Gastrocnemius medialis (tissue), 4 donors: ENCODE measurements around the gene RELCH. TPM values are rescaled to one million over a fixed set of nuclear protein-coding genes. Genes with fewer than 3 reads are reported as not detected.

ENCODE experiments used
- ATAC-seq, 2 donors: fragments of 150-250 bp; one replicate each; pipeline ENCODE4 v1.9.1; 2016
- DNase-seq, 2 donors: peaks; one replicate each; pipeline ENCODE4 v3.0.0-alpha.2; 2019
- H3K27ac ChIP-seq, 4 donors: fragments of 200-600 bp; sonication (generic); 1 replicate in 1 of 4; 2 replicates in 3 of 4; pipeline ENCODE4 v1.5.1; 2016 to 2018; ENCODE audit warnings: mild to moderate bottlenecking in 2 of 4, moderate library complexity in 1 of 4
- H3K27me3 ChIP-seq, 3 donors: fragments of 200-600 bp; sonication (generic) in 2 of 3; 1 replicate in 1 of 3; 2 replicates in 2 of 3; pipeline versions ENCODE4 v1.5.1 to v1.6.0; 2016 to 2019; ENCODE audit warnings: mild to moderate bottlenecking in 1 of 3, moderate library complexity in 1 of 3
- H3K36me3 ChIP-seq, 2 donors: fragments of 200-600 bp; sonication (generic) in 1 of 2; one replicate each; pipeline ENCODE4 v1.5.1; 2017 to 2018
- H3K4me1 ChIP-seq, 2 donors: fragments of 200-600 bp; sonication (generic) in 1 of 2; one replicate each; pipeline ENCODE4 v1.5.1; 2016 to 2017; ENCODE audit warnings: mild to moderate bottlenecking in 2 of 2
- H3K4me3 ChIP-seq, 4 donors: fragments of 200-600 bp; sonication (generic) in 3 of 4; 1 replicate in 1 of 4; 2 replicates in 3 of 4; pipeline ENCODE4 v1.5.1; 2016 to 2019; ENCODE audit warnings: mild to moderate bottlenecking in 2 of 4
- H3K9me3 ChIP-seq, 3 donors: fragments of 200-600 bp; sonication (generic) in 2 of 3; 1 replicate in 1 of 3; 2 replicates in 2 of 3; pipeline ENCODE4 v1.5.1; 2016 to 2019
- POLR2A ChIP-seq, 2 donors: fragments of 450-650 bp; IDR thresholded peaks; one replicate each; pipeline ENCODE4 v1.6.1; 2017; ENCODE audit warnings: antibody characterized with exemption in 2 of 2, mild to moderate bottlenecking in 2 of 2, moderate library complexity in 2 of 2
- in situ Hi-C, 4 donors: fragments of 200-750 bp; cut with MboI; loops; one replicate each; pipeline versions ENCODE4 v1.15.0 to v1.8.0; 2017; ENCODE audit warnings: low sequenced_read_pairs in 4 of 4
- intact Hi-C: fragments of 100-400 bp; cut with DNase I; formaldehyde crosslinking; loops from one replicate; pipeline ENCODE4 v1.15.1; 2023; ENCODE audit warnings: low total_unique reads
- total RNA-seq, 4 donors: library from RNA; depleted of rRNA; stranded (reverse); fragments of >200 nt; gene quantifications; one replicate each; pipeline versions ENCODE4 v1.1.0 to v1.2.3, GENCODE V29; 2016
- TF ChIP-seq, protein P1 (sequence below), 5 experiments: fragments of 450-650 bp in 3 of 5; fragments of 200-600 bp in 2 of 5; sonication (generic) in 2 of 5; IDR thresholded peaks in 4 of 5; conservative IDR thresholded peaks in 1 of 5; 1 replicate in 4 of 5; 2 replicates in 1 of 5; pipeline ENCODE4 v1.5.1; 2016 to 2019; ENCODE audit warnings: antibody characterized with exemption in 5 of 5, mild to moderate bottlenecking in 3 of 5, moderate library complexity in 3 of 5

Gene RELCH
- total RNA-seq, 4 donors from 2014 or later: 8.4 to 16.8 (median 12.6) TPM

DNA sequence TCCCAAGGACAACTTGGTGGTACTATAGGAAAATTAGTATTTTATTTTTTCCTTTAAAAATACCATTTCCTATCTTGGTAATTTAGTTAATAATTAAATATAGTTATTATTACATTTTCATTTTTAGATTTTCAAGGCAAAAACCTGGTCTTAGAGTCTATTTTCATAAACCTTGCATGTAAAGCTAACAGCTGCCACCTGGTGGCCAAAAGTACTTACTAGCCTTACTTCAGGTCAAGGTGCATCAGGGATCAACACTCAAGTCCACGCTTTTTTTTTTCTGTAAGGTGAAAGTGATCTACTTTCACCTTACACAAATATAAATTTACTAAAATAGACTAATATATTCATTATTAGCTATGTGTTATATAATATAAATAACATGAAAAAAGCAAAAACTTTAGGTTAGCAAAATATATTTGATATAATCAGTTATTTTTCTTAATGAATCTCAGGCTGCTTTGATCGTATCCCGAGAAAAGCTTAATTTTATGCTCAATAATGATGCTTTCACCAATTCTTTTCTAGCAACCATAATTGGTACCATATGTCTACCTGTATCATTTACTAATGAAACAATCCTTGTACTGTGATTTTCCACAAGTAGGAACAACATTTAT is 62.5 kb downstream of the RELCH start:
- DNase-seq: peak; percentile 11 to 57
- no peaks in the 10 kb centered on the region for H3K36me3 ChIP-seq

GRCh38 chr18:62250475-62250874 is 63.4 kb downstream of the RELCH start:
- H3K27me3 ChIP-seq: no peaks in the 10 kb centered on the region
- in situ Hi-C loops: loop anchor here in 1 of 4 donors (10.0 kb wide), 1 partner anchor 66 kb away; the partner anchor contains the start of genes PIGN and RELCH
- no peaks in the 10 kb centered on the region for H3K9me3 ChIP-seq
- no peak overlapping the region for H3K27ac ChIP-seq
- DNase-seq (no peak), ATAC-seq (no peak)
- H3K36me3 ChIP-seq: peaks cover 0 to 7% of the 10 kb centered on the region in 2 donors
- intact Hi-C loops: loop anchor here (2.0 kb wide), 1 partner anchor 64 kb away; the partner anchor contains the start of genes PIGN and RELCH
- no peak overlapping the region for H3K4me3 ChIP-seq
- no peaks in the 10 kb centered on the region for H3K4me1 ChIP-seq
- TF ChIP-seq, protein P1, sequence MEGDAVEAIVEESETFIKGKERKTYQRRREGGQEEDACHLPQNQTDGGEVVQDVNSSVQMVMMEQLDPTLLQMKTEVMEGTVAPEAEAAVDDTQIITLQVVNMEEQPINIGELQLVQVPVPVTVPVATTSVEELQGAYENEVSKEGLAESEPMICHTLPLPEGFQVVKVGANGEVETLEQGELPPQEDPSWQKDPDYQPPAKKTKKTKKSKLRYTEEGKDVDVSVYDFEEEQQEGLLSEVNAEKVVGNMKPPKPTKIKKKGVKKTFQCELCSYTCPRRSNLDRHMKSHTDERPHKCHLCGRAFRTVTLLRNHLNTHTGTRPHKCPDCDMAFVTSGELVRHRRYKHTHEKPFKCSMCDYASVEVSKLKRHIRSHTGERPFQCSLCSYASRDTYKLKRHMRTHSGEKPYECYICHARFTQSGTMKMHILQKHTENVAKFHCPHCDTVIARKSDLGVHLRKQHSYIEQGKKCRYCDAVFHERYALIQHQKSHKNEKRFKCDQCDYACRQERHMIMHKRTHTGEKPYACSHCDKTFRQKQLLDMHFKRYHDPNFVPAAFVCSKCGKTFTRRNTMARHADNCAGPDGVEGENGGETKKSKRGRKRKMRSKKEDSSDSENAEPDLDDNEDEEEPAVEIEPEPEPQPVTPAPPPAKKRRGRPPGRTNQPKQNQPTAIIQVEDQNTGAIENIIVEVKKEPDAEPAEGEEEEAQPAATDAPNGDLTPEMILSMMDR (IDR thresholded peaks at IDR 0.05 in 4 of 5, conservative IDR thresholded peaks at IDR 0.05 in 1 of 5): no peak
- TF ChIP-seq POLR2A (IDR thresholded peaks at IDR 0.05): no peak

More for the DNA sequence above, 62.5 kb downstream of the RELCH start:
- no peak for TF ChIP-seq POLR2A (IDR thresholded peaks at IDR 0.05)
- TF ChIP-seq, protein P1 (IDR thresholded peaks at IDR 0.05 in 4 of 5, conservative IDR thresholded peaks at IDR 0.05 in 1 of 5): peak; percentile 41 to 80 (median 49)
- ATAC-seq: no peak
- in situ Hi-C loops (loop anchor here in 2 of 4 donors (5.0 to 10.0 kb wide), 2 partner anchors 65 to 67 kb away; partner anchors contain the start of genes PIGN (in 1 of the 2) and RELCH (in 1 of the 2)), intact Hi-C loops (loop anchor here (2.0 kb wide), 1 partner anchor 63 kb away; the partner anchor contains the start of genes PIGN and RELCH)
- no peak overlapping the region for H3K4me3 ChIP-seq
- H3K9me3 ChIP-seq: no peaks in the 10 kb centered on the region
- no peaks in the 10 kb centered on the region for H3K4me1 ChIP-seq
- no peaks in the 10 kb centered on the region for H3K27me3 ChIP-seq
- H3K27ac ChIP-seq: no peak overlapping the region

DNA sequence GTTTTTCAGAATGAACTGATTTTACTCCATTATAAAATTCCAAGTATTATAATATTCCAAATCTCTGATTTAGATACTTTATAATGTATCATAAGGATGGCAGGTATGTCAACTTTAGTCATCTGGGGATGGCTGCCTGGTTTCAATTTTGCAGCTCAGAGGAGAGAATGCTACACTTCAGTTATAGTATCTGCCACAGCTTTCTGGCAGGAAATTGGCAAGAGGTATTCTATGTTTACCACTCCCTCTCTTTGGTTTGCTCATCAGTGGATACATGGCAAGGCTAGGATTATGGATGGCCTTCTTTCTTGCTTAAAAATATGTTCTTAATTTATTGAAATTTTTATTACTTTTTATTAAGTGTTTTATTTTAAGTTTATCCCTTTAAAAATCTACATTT is 71.0 kb downstream of the RELCH start:
- peaks cover 0 to 63% of the 10 kb centered on the region in 2 donors for H3K36me3 ChIP-seq
- in situ Hi-C loops: loop anchor here in 2 of 4 donors (5.0 to 10.0 kb wide), 2 partner anchors 66 to 73 kb away; partner anchors contain the start of genes PIGN (in 1 of the 2) and RELCH (in 1 of the 2)

DNA sequence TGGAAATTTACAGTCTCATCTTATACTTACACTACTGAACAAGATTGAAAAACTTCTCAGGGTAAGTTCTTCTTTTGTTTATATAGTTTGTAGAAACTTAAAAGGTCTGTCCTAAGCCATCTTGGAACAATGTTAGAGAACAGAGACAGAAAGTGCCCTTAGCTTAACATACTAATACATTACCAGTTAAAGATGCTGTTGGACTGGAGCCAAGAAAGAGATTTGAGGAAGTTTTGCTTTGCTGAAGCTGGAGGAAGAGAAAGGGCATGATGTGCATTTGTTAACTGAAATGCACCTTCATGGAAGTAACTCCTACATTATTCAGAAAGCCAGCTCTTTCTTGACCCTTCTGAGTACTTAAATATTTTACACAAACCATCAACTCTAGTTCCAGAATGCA is 71.6 kb downstream of the RELCH start:
- intact Hi-C loops: no loop called here
- peaks cover 0 to 68% of the 10 kb centered on the region in 2 donors for H3K36me3 ChIP-seq
- TF ChIP-seq, protein P1 (IDR thresholded peaks at IDR 0.05 in 4 of 5, conservative IDR thresholded peaks at IDR 0.05 in 1 of 5): no peak
- TF ChIP-seq POLR2A (IDR thresholded peaks at IDR 0.05): no peak

More for the DNA sequence above, 71.0 kb downstream of the RELCH start:
- DNase-seq: no peak
- intact Hi-C loops: no loop called here
- no peak overlapping the region for H3K4me3 ChIP-seq
- no peaks in the 10 kb centered on the region for H3K27me3 ChIP-seq
- TF ChIP-seq, protein P1 (IDR thresholded peaks at IDR 0.05 in 4 of 5, conservative IDR thresholded peaks at IDR 0.05 in 1 of 5): no peak
- no peak for TF ChIP-seq POLR2A (IDR thresholded peaks at IDR 0.05)
- ATAC-seq: no peak
- H3K9me3 ChIP-seq: no peaks in the 10 kb centered on the region
- H3K27ac ChIP-seq: no peak overlapping the region
- H3K4me1 ChIP-seq: no peaks in the 10 kb centered on the region

More for the DNA sequence above, 71.6 kb downstream of the RELCH start:
- DNase-seq (no peak), ATAC-seq (no peak)
- Histone ChIP-seq H3K4me1 (no peaks in the 10 kb centered on the region), H3K4me3 (no peak overlapping the region), H3K27me3 (no peaks in the 10 kb centered on the region), H3K27ac (no peak overlapping the region), H3K9me3 (no peaks in the 10 kb centered on the region)
- in situ Hi-C loops: loop anchor here in 2 of 4 donors (5.0 to 10.0 kb wide), 2 partner anchors 66 to 74 kb away; partner anchors contain the start of genes PIGN (in 1 of the 2) and RELCH (in 1 of the 2)
